HepG2 (cell line): Measurements from ENCODE around the gene TBC1D16. TPM values are rescaled to one million over a fixed set of nuclear protein-coding genes. Genes with fewer than 3 reads are reported as not detected.

Experiments
- ATAC-seq: fragments of 200-7000 bp; cut with Tn5 transposase; 3 replicates; pipeline ENCODE4 v1.9.1; 2020; ENCODE audit warnings: mild to moderate bottlenecking, moderate library complexity
- BruUV-seq: library from RNA; stranded (reverse); fragments of 400-500 nt; replicated peaks from 2 replicates; lab custom pipeline; 2021; lab: Mats Ljungman, UMichigan
- CTCF ChIA-PET: fragments of 300-600 bp; formaldehyde crosslinking; extraction: SDS; loops from one replicate; lab custom pipeline; 2021; ENCODE audit warnings: low total read pairs, inconsistent platforms, low intra/inter-chr PET ratio; lab: Yijun Ruan, JAX
- POLR2A ChIA-PET: fragments of 350-600 bp; sonication (Branson Sonifier 250); formaldehyde crosslinking; loops from one replicate; lab custom pipeline; 2020; ENCODE audit warnings: antibody characterized with exemption, inconsistent platforms; lab: Yijun Ruan, JAX
- DNase-seq: peaks from one replicate; pipeline ENCODE4 v3.0.0-alpha.2; 2015; ENCODE audit warnings: low spot score
- FAIRE-seq: peaks from 3 replicates; lab custom pipeline; 2011; peaks lifted over from hg19 to GRCh38; lab: Jason Lieb, UNC
- H2AFZ ChIP-seq: one replicate; pipeline ENCODE4 v1.6.1; 2011; ENCODE audit warnings: low read length, inconsistent platforms
- H3K27ac ChIP-seq: fragments of 300-600 bp; 3 replicates; pipeline ENCODE4 v1.8.0; 2011; ENCODE audit warnings: mixed run types, mild to moderate bottlenecking, mixed read lengths, low read length, inconsistent platforms; ENCODE audit not compliant: insufficient read depth; ENCODE audit errors: extremely low read length
- H3K27me3 ChIP-seq, 2 experiments: fragments of 200-600 bp in 1 of 2; 2 replicates in 1 of 2; 3 replicates in 1 of 2; pipeline versions ENCODE4 v1.6.0 to v1.8.0; 2011; ENCODE audit warnings: low read length in 2 of 2, mild to moderate bottlenecking in 2 of 2, moderate library complexity in 2 of 2, inconsistent platforms in 1 of 2; ENCODE audit not compliant: insufficient read depth in 2 of 2, control insufficient read depth in 1 of 2
- H3K36me3 ChIP-seq, 2 experiments: fragments of 200-600 bp in 1 of 2; replicated peaks in 1 of 2; 2 replicates in 1 of 2; 3 replicates in 1 of 2; pipeline versions ENCODE4 v1.5.1 to v1.8.0; 2011; ENCODE audit warnings: low read length in 2 of 2, inconsistent platforms in 1 of 2; ENCODE audit not compliant: insufficient read depth in 2 of 2, control insufficient read depth in 1 of 2
- H3K4me1 ChIP-seq: 2 replicates; pipeline ENCODE4 v1.5.1; 2012; ENCODE audit warnings: low read length, inconsistent platforms; ENCODE audit not compliant: insufficient read depth
- H3K4me2 ChIP-seq: 2 replicates; pipeline ENCODE4 v1.6.0; 2011; ENCODE audit warnings: low read depth, low read length, inconsistent platforms
- H3K4me3 ChIP-seq, 3 experiments: fragments of 200-600 bp in 1 of 3; sonication (generic), shearing (Covaris generic) in 1 of 3; replicated peaks in 1 of 3; 2 replicates each; pipeline ENCODE4 v1.5.1; 2011 to 2016; ENCODE audit warnings: low read length in 3 of 3, inconsistent platforms in 2 of 3, low read depth in 2 of 3, mild to moderate bottlenecking in 2 of 3, control low read depth in 1 of 3, mixed read lengths in 1 of 3; ENCODE audit not compliant: insufficient read depth in 1 of 3
- H3K79me2 ChIP-seq: one replicate; pipeline ENCODE4 v1.6.1; 2011; ENCODE audit warnings: low read length, inconsistent platforms; ENCODE audit not compliant: insufficient read depth
- H3K9ac ChIP-seq: 2 replicates; pipeline ENCODE4 v1.6.0; 2011; ENCODE audit warnings: mild to moderate bottlenecking, low read depth, low read length, inconsistent platforms; ENCODE audit not compliant: insufficient read depth
- H3K9me3 ChIP-seq: 2 replicates; pipeline ENCODE4 v1.5.1; 2012; ENCODE audit warnings: mild to moderate bottlenecking, low read length
- H4K20me1 ChIP-seq: 2 replicates; pipeline ENCODE4 v1.6.0; 2011; ENCODE audit warnings: inconsistent platforms, mild to moderate bottlenecking, low read length, moderate library complexity; ENCODE audit not compliant: insufficient read depth
- MAFF ChIP-seq: IDR thresholded peaks from 2 replicates; pipeline ENCODE4 v1.6.1; 2011; ENCODE audit warnings: low read depth, low read length, improper control_type of control experiment
- MAFK ChIP-seq, 2 experiments: IDR thresholded peaks in 1 of 2; conservative IDR thresholded peaks in 1 of 2; 2 replicates each; pipeline ENCODE4 v1.6.1; 2011; ENCODE audit warnings: improper control_type of control experiment in 2 of 2, low read length in 2 of 2
- RBM22 ChIP-seq: fragments of 200-400 bp; formaldehyde crosslinking; optimal IDR thresholded peaks from 2 replicates; pipeline ENCODE3; 2017; ENCODE audit warnings: mild to moderate bottlenecking, low read length, moderate library complexity
- TBP ChIP-seq: sonication (generic); formaldehyde crosslinking; IDR thresholded peaks from 2 replicates; pipeline ENCODE4 v1.5.0; 2020; ENCODE audit warnings: missing genetic modification reagents
- U2AF2 ChIP-seq: fragments of 200-400 bp; formaldehyde crosslinking; IDR thresholded peaks from 2 replicates; pipeline ENCODE4 v1.6.1; 2017; ENCODE audit warnings: low read depth, mild to moderate bottlenecking, low read length
- ZMYM4 ChIP-seq: sonication (generic); formaldehyde crosslinking; IDR thresholded peaks from 2 replicates; pipeline ENCODE4 v1.8.1; 2023; ENCODE audit warnings: mild to moderate bottlenecking, missing genetic modification reagents
- ZNF10 ChIP-seq: sonication (generic); formaldehyde crosslinking; IDR thresholded peaks from 2 replicates; pipeline ENCODE4 v1.4.0; 2020; ENCODE audit warnings: mild to moderate bottlenecking, low read depth, missing genetic modification reagents, borderline replicate concordance
- ZNF234 ChIP-seq: sonication (generic); formaldehyde crosslinking; conservative IDR thresholded peaks from 2 replicates; pipeline ENCODE4 v1.5.1; 2020; ENCODE audit warnings: mild to moderate bottlenecking, missing genetic modification reagents
- ZNF235 ChIP-seq: sonication (generic); formaldehyde crosslinking; IDR thresholded peaks from 2 replicates; pipeline ENCODE4 v1.8.1; 2023; ENCODE audit warnings: mild to moderate bottlenecking, missing genetic modification reagents, borderline replicate concordance
- ZNF792 ChIP-seq: IDR thresholded peaks from 2 replicates; pipeline ENCODE4 v1.6.1; 2016
- ZSCAN20 ChIP-seq: sonication (generic); formaldehyde crosslinking; IDR thresholded peaks from 2 replicates; pipeline ENCODE4 v1.4.0; 2020; ENCODE audit warnings: missing genetic modification reagents, mild to moderate bottlenecking, borderline replicate concordance
- WGBS: methylation state at CpG from one replicate; pipeline ENCODE4 v1.1.6; 2017; ENCODE audit warnings: low lambda C conversion rate; 5-methylcytosine and 5-hydroxymethylcytosine counted together
- in situ Hi-C: cut with HindIII; loops from 2 replicates; pipeline ENCODE4 v1.10.0; 2017; ENCODE audit warnings: low pct_unique_long_range_greater_than_20kb; ENCODE audit not compliant: extremely low pct_ligation_motif_present
- intact Hi-C: fragments of 100-400 bp; cut with micrococcal nuclease; formaldehyde crosslinking; loops from one replicate; pipeline ENCODE4 v1.10.0; 2022; ENCODE audit not compliant: unreplicated experiment
- polyA plus RNA-seq, 8 experiments: library from polyadenylated mRNA; depleted of rRNA in 3 of 8; stranded (reverse) in 7 of 8; unstranded in 1 of 8; fragments of >200 nt; fragmentation: Illumina TruSeq in 4 of 8; extraction: Trizol in 4 of 8; gene quantifications; 2 replicates each; pipeline versions ENCODE4 v1.2.1 to v1.2.3, GENCODE V29; 2011 to 2016; ENCODE audit warnings: low read depth in 4 of 8, missing spikeins in 1 of 8, mixed read lengths in 1 of 8; ENCODE audit not compliant: insufficient read depth in 1 of 8
- total RNA-seq, 5 experiments: library from RNA; depleted of rRNA; stranded (reverse); fragments of >200 nt; fragmentation: Illumina TruSeq; extraction: Trizol; gene quantifications; 2 replicates each; pipeline ENCODE4 v1.2.3, GENCODE V29; 2016; ENCODE audit warnings: low read depth in 1 of 5
- TF ChIP-seq, protein P1 (sequence below): sonication (generic); formaldehyde crosslinking; IDR thresholded peaks from 2 replicates; pipeline ENCODE4 v1.4.0; 2020; ENCODE audit warnings: mild to moderate bottlenecking, missing genetic modification reagents
- TF ChIP-seq, protein P2 (sequence below): IDR thresholded peaks from 2 replicates; pipeline ENCODE4 v1.6.1; 2016; ENCODE audit warnings: missing genetic modification reagents, missing compliant biosample characterization
- TF ChIP-seq, protein P3 (sequence below): sonication (generic); formaldehyde crosslinking; conservative IDR thresholded peaks from 2 replicates; pipeline ENCODE4 v1.5.0; 2020; ENCODE audit warnings: missing genetic modification reagents
- TF ChIP-seq, protein P4 (sequence below): sonication (generic); formaldehyde crosslinking; IDR thresholded peaks from 2 replicates; pipeline ENCODE4 v1.8.1; 2022; ENCODE audit warnings: low read depth, mild to moderate bottlenecking, missing genetic modification reagents

TBC1D16 gene
- total and polyA plus RNA-seq, 2 of the 13 experiments (the other 11 are each of a cell fraction or from before 2014, with no cell fraction given) = 14.9 to 24.9 TPM

DNA sequence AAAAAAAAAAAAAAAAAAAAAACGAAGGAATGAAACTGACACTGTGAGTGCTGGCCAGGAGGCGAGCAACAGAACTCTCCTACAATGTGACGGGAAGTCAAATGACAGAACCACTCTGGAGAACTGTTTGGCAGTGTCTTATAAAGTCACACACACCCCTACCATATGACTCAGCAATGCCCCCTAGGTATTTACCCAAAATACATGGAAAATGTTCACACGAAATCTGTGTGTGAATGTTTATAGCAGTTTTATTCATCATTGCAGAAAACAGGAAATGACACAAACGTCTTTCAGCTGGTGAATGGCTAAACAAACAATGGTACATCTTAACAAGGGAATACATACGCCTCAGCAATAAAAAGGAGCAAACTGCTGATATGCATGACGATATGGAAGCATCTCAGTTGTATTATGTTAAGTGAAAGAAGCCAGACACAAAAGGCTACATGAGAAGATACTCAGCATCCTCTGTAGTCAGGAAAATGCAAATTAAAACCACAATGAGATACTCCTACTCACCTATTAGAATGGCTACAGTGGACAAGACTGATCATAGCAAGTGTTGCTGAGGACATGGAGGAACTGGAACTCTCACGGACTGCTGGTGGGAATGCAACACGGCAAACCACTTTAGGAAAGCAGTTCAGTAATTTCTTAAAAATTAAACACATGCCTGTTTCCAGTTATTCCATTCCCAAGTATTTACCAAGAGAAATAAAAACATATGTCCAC is 74.7 kb downstream of the TBC1D16 start:
- no peak for ATAC-seq
- Histone ChIP-seq H3K4me2 (no peak overlapping the region), H2AFZ (no peak overlapping the region), H3K27ac (no peak overlapping the region), H3K4me1 (no peaks in the 10 kb centered on the region), H3K79me2 (no peaks in the 10 kb centered on the region), H3K4me3 (no peak overlapping the region), H3K9me3 (no peaks in the 10 kb centered on the region), H4K20me1 (no peaks in the 10 kb centered on the region), H3K27me3 (no peaks in the 10 kb centered on the region), H3K9ac (no peak overlapping the region), H3K36me3 (no peaks in the 10 kb centered on the region; a peak in 1 of 5 replicates)
- TF ChIP-seq RBM22 (peak; percentile 23), ZSCAN20 (no peak), MAFK (conservative IDR thresholded peaks at IDR 0.05 in 1 of 2, IDR thresholded peaks at IDR 0.05 in 1 of 2; ENCODE audit: low read length in 2 of 2) (peak in 1 of 2 experiments; percentile 58; a peak in 2 of 4 replicates), ZNF234 (CRISPR knock-in tag) (no peak), MAFF (peak; percentile 49; the same call in 1 of the 2 replicates), ZNF235 (CRISPR knock-in tag) (no peak), ZNF792 (CRISPR knock-in tag) (no peak), TBP (CRISPR knock-in tag) (no peak), ZNF10 (CRISPR knock-in tag) (no peak), ZMYM4 (CRISPR knock-in tag) (no peak), U2AF2 (no peak)
- TF ChIP-seq, protein P1, sequence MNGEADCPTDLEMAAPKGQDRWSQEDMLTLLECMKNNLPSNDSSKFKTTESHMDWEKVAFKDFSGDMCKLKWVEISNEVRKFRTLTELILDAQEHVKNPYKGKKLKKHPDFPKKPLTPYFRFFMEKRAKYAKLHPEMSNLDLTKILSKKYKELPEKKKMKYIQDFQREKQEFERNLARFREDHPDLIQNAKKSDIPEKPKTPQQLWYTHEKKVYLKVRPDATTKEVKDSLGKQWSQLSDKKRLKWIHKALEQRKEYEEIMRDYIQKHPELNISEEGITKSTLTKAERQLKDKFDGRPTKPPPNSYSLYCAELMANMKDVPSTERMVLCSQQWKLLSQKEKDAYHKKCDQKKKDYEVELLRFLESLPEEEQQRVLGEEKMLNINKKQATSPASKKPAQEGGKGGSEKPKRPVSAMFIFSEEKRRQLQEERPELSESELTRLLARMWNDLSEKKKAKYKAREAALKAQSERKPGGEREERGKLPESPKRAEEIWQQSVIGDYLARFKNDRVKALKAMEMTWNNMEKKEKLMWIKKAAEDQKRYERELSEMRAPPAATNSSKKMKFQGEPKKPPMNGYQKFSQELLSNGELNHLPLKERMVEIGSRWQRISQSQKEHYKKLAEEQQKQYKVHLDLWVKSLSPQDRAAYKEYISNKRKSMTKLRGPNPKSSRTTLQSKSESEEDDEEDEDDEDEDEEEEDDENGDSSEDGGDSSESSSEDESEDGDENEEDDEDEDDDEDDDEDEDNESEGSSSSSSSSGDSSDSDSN (CRISPR knock-in tag) = no peak
- TF ChIP-seq, protein P2, sequence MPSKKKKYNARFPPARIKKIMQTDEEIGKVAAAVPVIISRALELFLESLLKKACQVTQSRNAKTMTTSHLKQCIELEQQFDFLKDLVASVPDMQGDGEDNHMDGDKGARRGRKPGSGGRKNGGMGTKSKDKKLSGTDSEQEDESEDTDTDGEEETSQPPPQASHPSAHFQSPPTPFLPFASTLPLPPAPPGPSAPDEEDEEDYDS (CRISPR knock-in tag) = no peak
- TF ChIP-seq, protein P3, sequence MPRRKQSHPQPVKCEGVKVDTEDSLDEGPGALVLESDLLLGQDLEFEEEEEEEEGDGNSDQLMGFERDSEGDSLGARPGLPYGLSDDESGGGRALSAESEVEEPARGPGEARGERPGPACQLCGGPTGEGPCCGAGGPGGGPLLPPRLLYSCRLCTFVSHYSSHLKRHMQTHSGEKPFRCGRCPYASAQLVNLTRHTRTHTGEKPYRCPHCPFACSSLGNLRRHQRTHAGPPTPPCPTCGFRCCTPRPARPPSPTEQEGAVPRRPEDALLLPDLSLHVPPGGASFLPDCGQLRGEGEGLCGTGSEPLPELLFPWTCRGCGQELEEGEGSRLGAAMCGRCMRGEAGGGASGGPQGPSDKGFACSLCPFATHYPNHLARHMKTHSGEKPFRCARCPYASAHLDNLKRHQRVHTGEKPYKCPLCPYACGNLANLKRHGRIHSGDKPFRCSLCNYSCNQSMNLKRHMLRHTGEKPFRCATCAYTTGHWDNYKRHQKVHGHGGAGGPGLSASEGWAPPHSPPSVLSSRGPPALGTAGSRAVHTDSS = no peak
- TF ChIP-seq, protein P4, sequence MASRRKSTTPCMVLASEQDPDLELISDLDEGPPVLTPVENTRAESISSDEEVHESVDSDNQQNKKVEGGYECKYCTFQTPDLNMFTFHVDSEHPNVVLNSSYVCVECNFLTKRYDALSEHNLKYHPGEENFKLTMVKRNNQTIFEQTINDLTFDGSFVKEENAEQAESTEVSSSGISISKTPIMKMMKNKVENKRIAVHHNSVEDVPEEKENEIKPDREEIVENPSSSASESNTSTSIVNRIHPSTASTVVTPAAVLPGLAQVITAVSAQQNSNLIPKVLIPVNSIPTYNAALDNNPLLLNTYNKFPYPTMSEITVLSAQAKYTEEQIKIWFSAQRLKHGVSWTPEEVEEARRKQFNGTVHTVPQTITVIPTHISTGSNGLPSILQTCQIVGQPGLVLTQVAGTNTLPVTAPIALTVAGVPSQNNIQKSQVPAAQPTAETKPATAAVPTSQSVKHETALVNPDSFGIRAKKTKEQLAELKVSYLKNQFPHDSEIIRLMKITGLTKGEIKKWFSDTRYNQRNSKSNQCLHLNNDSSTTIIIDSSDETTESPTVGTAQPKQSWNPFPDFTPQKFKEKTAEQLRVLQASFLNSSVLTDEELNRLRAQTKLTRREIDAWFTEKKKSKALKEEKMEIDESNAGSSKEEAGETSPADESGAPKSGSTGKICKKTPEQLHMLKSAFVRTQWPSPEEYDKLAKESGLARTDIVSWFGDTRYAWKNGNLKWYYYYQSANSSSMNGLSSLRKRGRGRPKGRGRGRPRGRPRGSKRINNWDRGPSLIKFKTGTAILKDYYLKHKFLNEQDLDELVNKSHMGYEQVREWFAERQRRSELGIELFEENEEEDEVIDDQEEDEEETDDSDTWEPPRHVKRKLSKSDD = no peak
- no TSS peak for BruUV-seq
- in situ Hi-C loops = no loop called here
- no peak for DNase-seq
- ChIA-PET CTCF (no interaction called here), POLR2A (no interaction called here)
- intact Hi-C loops = no loop called here
- FAIRE-seq = no peak
- 94% methylated on average over 9 of the region's 9 CpGs for WGBS
